Upper lobe of right lung (tissue), 1 donor: Measurements from ENCODE around the gene GOLGA2. TPM values are rescaled to one million over a fixed set of nuclear protein-coding genes. Genes with fewer than 3 reads are reported as not detected.
A peak's percentile ranks its signal among the peaks of the same experiment; 100 is the strongest.

Experiments
- ATAC-seq: fragments of 200-7000 bp; cut with Tn5 transposase; one replicate; pipeline ENCODE4 v1.9.1; 2020; ENCODE audit warnings: mild to moderate bottlenecking, moderate library complexity
- DNase-seq: peaks from one replicate; pipeline ENCODE4 v3.0.0-alpha.2; 2020
- H3K27ac ChIP-seq: fragments of 200-600 bp; one replicate; pipeline ENCODE4 v1.8.0; 2022
- H3K27me3 ChIP-seq: fragments of 200-600 bp; one replicate; pipeline ENCODE4 v1.8.0; 2022; ENCODE audit warnings: mild to moderate bottlenecking
- H3K36me3 ChIP-seq: fragments of 200-600 bp; one replicate; pipeline ENCODE4 v1.8.0; 2022
- H3K4me1 ChIP-seq: fragments of 200-600 bp; one replicate; pipeline ENCODE4 v1.8.0; 2022
- H3K4me3 ChIP-seq: fragments of 200-600 bp; one replicate; pipeline ENCODE4 v1.8.0; 2022; ENCODE audit warnings: mild to moderate bottlenecking
- H3K9me3 ChIP-seq: fragments of 200-600 bp; one replicate; pipeline ENCODE4 v1.8.0; 2022
- CTCF ChIP-seq: fragments of 200-600 bp; IDR thresholded peaks from one replicate; pipeline ENCODE4 v1.8.0; 2022; ENCODE audit warnings: antibody characterized with exemption
- intact Hi-C: fragments of 100-400 bp; cut with DNase I; formaldehyde crosslinking; loops from one replicate; pipeline ENCODE4 v1.11.0; 2022
- total RNA-seq: library from RNA; stranded (reverse); fragmentation: NEBNext Ultra II Directional; extraction: Animal tissue kit (Norgen Biotek cat#: 25700); gene quantifications from one replicate; pipeline ENCODE4 v1.2.1, GENCODE V29; 2021
- donor health status: DM: no; HTN: yes; CAD: no; lungs with severe emphysema.

Gene GOLGA2
- total RNA-seq, 1 donor from 2014 or later, result 88.7 TPM

DNA sequence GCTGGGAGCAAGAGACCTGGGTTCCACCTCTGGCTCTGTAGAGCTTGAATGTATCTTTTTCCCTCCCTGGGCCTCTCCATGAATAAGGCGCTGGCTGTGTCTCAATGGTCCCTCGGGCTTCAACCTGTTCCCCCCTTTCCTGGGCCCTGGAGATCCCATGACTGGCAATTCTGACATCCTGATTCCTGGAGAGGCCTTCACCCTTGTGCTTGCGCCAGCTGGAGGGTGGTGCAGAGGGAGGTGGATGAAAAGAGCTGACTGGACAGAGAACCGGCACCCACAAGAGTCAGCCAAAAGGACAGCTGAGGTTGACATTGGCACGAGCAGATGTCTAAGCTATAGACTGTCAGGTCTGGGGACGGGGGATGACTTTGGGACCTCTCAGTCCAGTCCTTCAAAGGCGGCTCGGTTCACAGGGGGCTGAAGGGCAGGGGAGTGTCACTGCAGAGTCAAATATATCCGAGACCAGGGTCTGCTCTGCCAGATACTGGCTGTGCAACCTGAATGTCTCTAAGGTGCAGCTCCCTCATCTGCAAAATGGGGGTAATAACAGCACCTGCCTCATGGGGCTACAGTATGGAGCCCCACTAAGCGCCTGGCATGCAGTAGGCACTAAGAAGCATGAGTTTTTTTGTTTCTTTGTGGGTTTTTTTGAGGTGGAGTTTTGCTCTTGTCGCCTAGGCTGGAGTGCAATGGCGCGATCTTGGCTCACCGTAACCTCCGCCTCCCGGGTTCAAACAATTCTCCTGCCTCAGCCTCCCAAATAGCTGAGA lies 58.8 kb downstream of the GOLGA2 start:
- Histone ChIP-seq H3K27me3 (no peaks in the 10 kb centered on the region), H3K27ac (no peak overlapping the region), H3K4me3 (no peak overlapping the region), H3K9me3 (no peaks in the 10 kb centered on the region), H3K36me3 (no peaks in the 10 kb centered on the region), H3K4me1 (peaks cover 13% of the 10 kb centered on the region)
- peak; percentile 56 for DNase-seq
- TF ChIP-seq CTCF, result no peak
- ATAC-seq, result no peak
- intact Hi-C loops, result no loop called here

- H3K9me3 ChIP-seq, result no peaks in the 10 kb centered on the region
- H3K27ac ChIP-seq, result no peak overlapping the region
- H3K36me3 ChIP-seq, result no peaks in the 10 kb centered on the region
- H3K4me1 ChIP-seq, result peaks cover 13% of the 10 kb centered on the region
- TF ChIP-seq CTCF, result no peak
- no peak for ATAC-seq
- DNase-seq, result peak; percentile 55
- no peak overlapping the region for H3K4me3 ChIP-seq
- H3K27me3 ChIP-seq, result no peaks in the 10 kb centered on the region
- intact Hi-C loops, result no loop called here
These were observed 60.1 kb downstream of the GOLGA2 start for GRCh38 chr9:128215491-128216409.

DNA sequence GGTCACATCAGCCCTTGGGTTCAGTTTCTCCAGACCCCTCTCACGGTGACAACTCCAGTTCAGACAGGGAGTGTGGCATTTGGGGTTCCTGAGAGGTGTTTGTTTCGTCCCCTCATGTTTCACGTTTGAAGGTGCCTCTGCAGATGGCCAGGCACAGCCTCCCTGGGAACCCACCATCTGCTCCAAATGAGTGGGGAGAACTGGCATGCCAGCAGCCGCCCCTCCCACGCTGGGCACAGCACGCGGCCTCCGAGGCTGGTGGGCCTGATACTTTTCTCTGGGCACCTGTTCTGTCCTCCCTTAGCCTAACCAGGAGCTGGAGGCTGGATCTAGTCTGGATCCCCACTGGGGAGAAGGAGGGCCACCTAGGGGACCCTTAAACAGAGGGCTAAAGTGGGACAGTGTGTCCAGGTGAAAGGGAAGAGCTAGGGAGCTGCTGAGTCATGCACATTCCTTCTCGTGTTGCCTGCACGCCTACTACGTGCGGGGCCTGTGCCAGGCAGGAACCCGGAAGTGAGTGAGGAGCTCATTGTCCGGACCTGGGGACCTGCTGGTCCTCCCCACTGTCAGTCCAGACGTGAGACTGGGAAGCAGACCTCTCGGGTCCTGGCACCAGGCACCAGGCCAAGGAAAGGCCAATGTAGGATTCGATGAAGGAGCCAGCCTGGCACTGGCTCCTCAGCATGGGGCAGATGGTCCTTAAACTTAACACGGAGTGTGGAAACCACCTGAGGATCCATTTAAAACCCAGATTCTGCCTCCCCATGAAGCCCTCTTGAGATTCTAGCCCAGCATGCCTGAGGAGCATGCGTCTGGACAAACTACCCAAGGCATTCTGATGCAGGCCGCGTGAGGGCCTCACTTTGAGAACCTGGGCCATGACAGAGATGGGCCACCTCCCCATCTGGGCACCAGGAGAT lies 61.0 kb downstream of the GOLGA2 start:
- H3K27ac ChIP-seq, result peak overlapping the region; percentile 30
- no peaks in the 10 kb centered on the region for H3K9me3 ChIP-seq
- intact Hi-C loops, result no loop called here
- H3K27me3 ChIP-seq, result no peaks in the 10 kb centered on the region
- H3K4me3 ChIP-seq, result no peak overlapping the region
- no peak for TF ChIP-seq CTCF
- ATAC-seq (no peak), DNase-seq (peak; percentile 61)
- H3K4me1 ChIP-seq, result peaks cover 13% of the 10 kb centered on the region
- H3K36me3 ChIP-seq, result no peaks in the 10 kb centered on the region

GRCh38 chr9:128213746-128214497 lies 61.9 kb downstream of the GOLGA2 start:
- no peak for DNase-seq
- no peak for ATAC-seq
- no peak for TF ChIP-seq CTCF
- H3K4me3 ChIP-seq, result no peak overlapping the region
- H3K36me3 ChIP-seq, result no peaks in the 10 kb centered on the region
- no peak overlapping the region for H3K27ac ChIP-seq
- no peaks in the 10 kb centered on the region for H3K27me3 ChIP-seq
- intact Hi-C loops, result no loop called here
- H3K9me3 ChIP-seq, result no peaks in the 10 kb centered on the region
- H3K4me1 ChIP-seq, result peaks cover 9% of the 10 kb centered on the region

DNA sequence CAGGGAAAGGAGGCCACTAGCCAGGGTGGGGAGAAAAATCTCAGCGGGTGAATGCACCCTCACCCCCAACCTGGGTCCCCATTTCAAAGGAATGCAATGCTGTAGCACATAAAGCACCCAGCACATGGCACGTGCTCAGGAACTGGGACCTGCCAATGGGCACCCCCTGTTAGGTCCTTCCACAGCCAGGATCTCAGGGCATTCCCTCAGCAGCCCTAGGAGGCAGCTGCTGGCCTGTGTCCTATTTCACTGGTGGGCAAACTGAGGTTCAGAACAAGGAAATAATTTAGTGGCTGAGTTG lies 63.9 kb downstream of the GOLGA2 start:
- ATAC-seq (no peak), DNase-seq (no peak)
- no peak for TF ChIP-seq CTCF
- intact Hi-C loops, result no loop called here
- H3K27ac ChIP-seq, result no peak overlapping the region
- H3K27me3 ChIP-seq, result no peaks in the 10 kb centered on the region
- H3K36me3 ChIP-seq, result no peaks in the 10 kb centered on the region
- H3K4me3 ChIP-seq, result no peak overlapping the region
- H3K9me3 ChIP-seq, result no peaks in the 10 kb centered on the region
- H3K4me1 ChIP-seq, result no peaks in the 10 kb centered on the region
